ENCODE measurements around the gene LBR.
A peak's percentile ranks its signal among the peaks of the same experiment; 100 is the strongest.

LBR gene

DNA sequence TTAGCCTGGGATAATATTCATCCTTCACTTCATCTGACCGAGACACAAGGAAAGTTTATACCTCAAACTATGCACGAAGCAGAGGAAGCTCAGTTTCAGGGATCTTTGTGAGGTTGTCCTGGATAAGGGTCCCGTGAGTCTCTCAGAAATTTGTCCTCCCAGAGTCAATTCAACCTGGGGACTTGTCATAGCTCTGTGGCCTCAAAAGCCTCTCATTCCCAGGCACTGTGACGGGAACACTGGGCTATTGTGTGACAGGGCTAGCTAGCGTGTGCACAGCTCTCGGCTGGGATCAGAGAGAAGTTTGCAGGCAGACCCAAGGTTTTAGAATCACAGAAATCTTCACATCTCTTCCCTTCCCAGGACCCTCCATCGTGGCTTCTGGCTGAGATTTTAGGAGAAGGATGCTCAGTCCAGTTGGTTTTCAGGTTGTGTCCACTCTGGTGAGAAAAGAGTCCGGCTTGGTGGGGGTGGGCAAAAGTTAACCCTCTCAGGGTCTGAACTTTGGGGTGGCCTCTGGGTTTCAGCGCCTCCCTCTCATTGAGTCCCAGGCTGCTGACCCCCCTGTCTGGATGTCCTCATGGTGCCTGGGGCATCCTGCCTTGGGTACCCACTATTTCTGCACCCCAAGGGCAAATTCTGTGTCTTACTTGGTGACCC lies 20.4 kb upstream of the LBR start:
- no peak overlapping the region for H3K18ac ChIP-seq (ENCODE audit: low read length)

DNA sequence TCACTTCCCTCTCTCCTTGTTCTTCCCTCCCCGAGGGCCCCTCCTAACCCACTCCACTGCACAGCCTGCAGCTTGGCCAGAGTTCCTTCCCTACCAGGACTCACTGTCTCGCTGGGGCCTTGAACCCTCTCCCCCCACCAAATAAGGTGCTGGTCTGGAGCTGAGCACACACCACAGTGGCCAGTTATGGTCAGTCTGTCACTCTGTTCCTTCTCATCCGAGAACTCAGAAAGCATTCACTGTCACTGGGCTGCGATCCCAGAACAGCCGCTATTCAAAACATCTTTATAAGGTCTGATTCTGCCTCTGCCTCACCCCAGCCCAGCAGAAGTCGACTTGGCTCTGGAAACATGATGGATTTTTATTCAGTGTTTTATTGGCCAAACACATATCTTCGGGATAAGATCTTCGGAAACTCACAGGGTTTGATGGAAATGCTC lies 19.8 kb upstream of the LBR start:
- Histone ChIP-seq H3K27ac (ENCODE audit: low read depth, low read length) (no peak overlapping the region), H2AK5ac (ENCODE audit: low read length) (no peak overlapping the region)
- WGBS (ENCODE audit: extremely low coverage, insufficient coverage, low lambda C conversion rate) = no CpG with 5 or more reads among the region's 8 CpGs

More for the DNA sequence above, 20.4 kb upstream of the LBR start:
- Histone ChIP-seq H2BK120ac (ENCODE audit: low read depth, low read length) (no peak overlapping the region), H3K9ac (ENCODE audit: low read length) (no peak overlapping the region), H3K56ac (ENCODE audit: low read length) (no peak overlapping the region), H2AK5ac (ENCODE audit: low read length) (no peak overlapping the region), H4K5ac (ENCODE audit: low read length) (no peak overlapping the region), H3K27me3 (ENCODE audit: insufficient read depth, low read length, poor library complexity) (no peaks in the 10 kb centered on the region), H3K4me3 (ENCODE audit: low read length) (no peak overlapping the region), H3K79me1 (ENCODE audit: low read length) (no peaks in the 10 kb centered on the region), H3K36me3 (ENCODE audit: control insufficient read depth, insufficient read depth, low read length) (no peaks in the 10 kb centered on the region), H3K4ac (ENCODE audit: low read depth, low read length) (no peak overlapping the region), H3K27ac (ENCODE audit: low read depth, low read length) (no peak overlapping the region), H3K23ac (ENCODE audit: low read length) (no peak overlapping the region), H3K4me1 (ENCODE audit: control insufficient read depth, low read depth, low read length) (peaks cover 12% of the 10 kb centered on the region), H2BK5ac (ENCODE audit: low read length) (no peak overlapping the region), H3K4me2 (ENCODE audit: low read length) (no peak overlapping the region), H2BK15ac (replicated peaks; ENCODE audit: low read depth) (no peak overlapping the region), H3K79me2 (ENCODE audit: control insufficient read depth, insufficient read depth, low read length) (no peaks in the 10 kb centered on the region), H4K8ac (ENCODE audit: low read depth, low read length) (no peak overlapping the region)
- whole genome bisulfite sequencing (ENCODE audit: extremely low coverage, insufficient coverage, low lambda C conversion rate) = no CpG with 5 or more reads among the region's 9 CpGs
- DNase-seq = no peak

DNA sequence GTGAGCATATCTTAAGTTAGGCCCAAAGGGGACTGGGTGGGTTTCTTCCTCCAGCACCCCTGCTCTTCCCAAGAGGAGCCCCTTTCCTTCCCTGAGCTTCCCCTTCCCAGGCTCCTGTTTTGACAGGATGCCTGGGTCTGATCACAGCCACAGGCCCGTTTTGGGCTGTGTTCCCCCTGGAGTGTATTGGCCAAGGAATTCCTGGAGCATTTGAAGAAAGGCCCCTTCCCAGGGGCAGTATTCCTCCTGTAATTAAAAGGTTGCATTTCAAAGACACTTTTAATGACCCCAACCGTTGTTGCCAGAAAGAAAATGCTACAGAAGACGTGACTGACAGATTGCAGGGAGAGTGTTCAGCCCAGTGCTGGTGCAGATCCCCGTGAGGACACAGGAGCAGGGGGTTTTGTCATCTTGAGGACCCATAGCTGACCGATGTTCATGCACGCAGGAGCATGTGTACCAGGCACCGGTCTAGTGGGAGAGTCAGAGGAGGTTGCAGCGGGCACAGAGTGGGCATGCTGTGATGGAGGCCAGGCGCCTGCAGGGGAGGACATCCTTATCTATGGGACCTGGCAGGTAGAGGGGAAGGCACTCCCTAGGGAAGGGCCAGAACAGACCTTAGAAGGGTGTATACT lies 19.3 kb upstream of the LBR start:
- Histone ChIP-seq H3K56ac (ENCODE audit: low read length) (no peak overlapping the region), H4K8ac (ENCODE audit: low read depth, low read length) (no peak overlapping the region), H3K36me3 (ENCODE audit: control insufficient read depth, insufficient read depth, low read length) (no peaks in the 10 kb centered on the region), H3K18ac (ENCODE audit: low read length) (no peak overlapping the region), H3K27ac (ENCODE audit: low read depth, low read length) (no peak overlapping the region), H3K27me3 (ENCODE audit: insufficient read depth, low read length, poor library complexity) (no peaks in the 10 kb centered on the region), H3K4ac (ENCODE audit: low read depth, low read length) (no peak overlapping the region), H2AK5ac (ENCODE audit: low read length) (no peak overlapping the region), H3K4me2 (ENCODE audit: low read length) (no peak overlapping the region), H3K4me3 (ENCODE audit: low read length) (no peak overlapping the region), H4K5ac (ENCODE audit: low read length) (no peak overlapping the region), H3K79me2 (ENCODE audit: control insufficient read depth, insufficient read depth, low read length) (no peaks in the 10 kb centered on the region), H3K79me1 (ENCODE audit: low read length) (no peaks in the 10 kb centered on the region), H3K9ac (ENCODE audit: low read length) (peak overlapping the region; percentile 21), H2BK15ac (replicated peaks; ENCODE audit: low read depth) (no peak overlapping the region), H2BK5ac (ENCODE audit: low read length) (no peak overlapping the region), H2BK120ac (ENCODE audit: low read depth, low read length) (no peak overlapping the region), H3K23ac (ENCODE audit: low read length) (no peak overlapping the region), H3K4me1 (ENCODE audit: control insufficient read depth, low read depth, low read length) (peaks cover 12% of the 10 kb centered on the region)
- no CpG with 5 or more reads among the region's 9 CpGs for WGBS (ENCODE audit: extremely low coverage, insufficient coverage, low lambda C conversion rate)
- no peak for DNase-seq

More for the DNA sequence above, 19.8 kb upstream of the LBR start:
- no peak overlapping the region for H3K9ac ChIP-seq (ENCODE audit: low read length)
- H2BK120ac ChIP-seq (ENCODE audit: low read depth, low read length) = no peak overlapping the region
- H3K4ac ChIP-seq (ENCODE audit: low read depth, low read length) = no peak overlapping the region
- no peak overlapping the region for H3K4me3 ChIP-seq (ENCODE audit: low read length)
- no peak overlapping the region for H4K5ac ChIP-seq (ENCODE audit: low read length)
- DNase-seq = no peak
- H3K4me1 ChIP-seq (ENCODE audit: control insufficient read depth, low read depth, low read length) = peaks cover 12% of the 10 kb centered on the region
- no peaks in the 10 kb centered on the region for H3K79me2 ChIP-seq (ENCODE audit: control insufficient read depth, insufficient read depth, low read length)
- H3K36me3 ChIP-seq (ENCODE audit: control insufficient read depth, insufficient read depth, low read length) = no peaks in the 10 kb centered on the region
- H4K8ac ChIP-seq (ENCODE audit: low read depth, low read length) = no peak overlapping the region
- H3K23ac ChIP-seq (ENCODE audit: low read length) = no peak overlapping the region
- no peak overlapping the region for H3K18ac ChIP-seq (ENCODE audit: low read length)
- H3K79me1 ChIP-seq (ENCODE audit: low read length) = no peaks in the 10 kb centered on the region
- H2BK15ac ChIP-seq (replicated peaks; ENCODE audit: low read depth) = no peak overlapping the region
- no peaks in the 10 kb centered on the region for H3K27me3 ChIP-seq (ENCODE audit: insufficient read depth, low read length, poor library complexity)
- peak overlapping the region; percentile 30 for H3K56ac ChIP-seq (ENCODE audit: low read length)
- no peak overlapping the region for H2BK5ac ChIP-seq (ENCODE audit: low read length)
- H3K4me2 ChIP-seq (ENCODE audit: low read length) = no peak overlapping the region

DNA sequence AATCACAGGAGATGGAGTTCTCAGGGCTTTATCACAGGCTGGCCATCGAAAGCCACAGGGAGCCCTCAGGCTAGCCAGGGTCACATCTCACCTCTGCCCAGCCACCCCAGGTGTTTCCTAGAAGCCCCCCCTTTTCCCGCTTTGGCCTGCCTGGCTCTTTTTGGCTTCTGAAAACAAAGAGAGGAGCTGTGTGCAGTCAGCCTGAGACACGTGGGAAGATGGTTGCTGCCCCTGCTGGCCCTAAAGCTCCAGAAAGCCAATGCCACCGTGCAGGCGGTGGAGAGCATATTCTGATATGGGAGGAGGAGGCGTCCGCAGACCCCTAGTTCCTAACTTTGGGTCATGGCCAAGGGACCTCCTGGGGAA lies 18.7 kb upstream of the LBR start:
- Histone ChIP-seq H3K23ac (ENCODE audit: low read length) (no peak overlapping the region), H3K36me3 (ENCODE audit: control insufficient read depth, insufficient read depth, low read length) (no peaks in the 10 kb centered on the region), H3K79me2 (ENCODE audit: control insufficient read depth, insufficient read depth, low read length) (no peaks in the 10 kb centered on the region), H3K4ac (ENCODE audit: low read depth, low read length) (no peak overlapping the region), H3K27me3 (ENCODE audit: insufficient read depth, low read length, poor library complexity) (no peaks in the 10 kb centered on the region), H3K4me1 (ENCODE audit: control insufficient read depth, low read depth, low read length) (peaks cover 12% of the 10 kb centered on the region), H3K9ac (ENCODE audit: low read length) (peak overlapping the region; percentile 21), H2BK120ac (ENCODE audit: low read depth, low read length) (no peak overlapping the region), H3K4me2 (ENCODE audit: low read length) (no peak overlapping the region), H3K27ac (ENCODE audit: low read depth, low read length) (no peak overlapping the region), H4K5ac (ENCODE audit: low read length) (no peak overlapping the region), H3K18ac (ENCODE audit: low read length) (no peak overlapping the region), H2BK15ac (replicated peaks; ENCODE audit: low read depth) (no peak overlapping the region), H2AK5ac (ENCODE audit: low read length) (no peak overlapping the region), H4K8ac (ENCODE audit: low read depth, low read length) (no peak overlapping the region), H3K56ac (ENCODE audit: low read length) (no peak overlapping the region), H2BK5ac (ENCODE audit: low read length) (no peak overlapping the region), H3K79me1 (ENCODE audit: low read length) (no peaks in the 10 kb centered on the region), H3K4me3 (ENCODE audit: low read length) (no peak overlapping the region)
- DNase-seq = no peak
- no CpG with 5 or more reads among the region's 7 CpGs for WGBS (ENCODE audit: extremely low coverage, insufficient coverage, low lambda C conversion rate)

DNA sequence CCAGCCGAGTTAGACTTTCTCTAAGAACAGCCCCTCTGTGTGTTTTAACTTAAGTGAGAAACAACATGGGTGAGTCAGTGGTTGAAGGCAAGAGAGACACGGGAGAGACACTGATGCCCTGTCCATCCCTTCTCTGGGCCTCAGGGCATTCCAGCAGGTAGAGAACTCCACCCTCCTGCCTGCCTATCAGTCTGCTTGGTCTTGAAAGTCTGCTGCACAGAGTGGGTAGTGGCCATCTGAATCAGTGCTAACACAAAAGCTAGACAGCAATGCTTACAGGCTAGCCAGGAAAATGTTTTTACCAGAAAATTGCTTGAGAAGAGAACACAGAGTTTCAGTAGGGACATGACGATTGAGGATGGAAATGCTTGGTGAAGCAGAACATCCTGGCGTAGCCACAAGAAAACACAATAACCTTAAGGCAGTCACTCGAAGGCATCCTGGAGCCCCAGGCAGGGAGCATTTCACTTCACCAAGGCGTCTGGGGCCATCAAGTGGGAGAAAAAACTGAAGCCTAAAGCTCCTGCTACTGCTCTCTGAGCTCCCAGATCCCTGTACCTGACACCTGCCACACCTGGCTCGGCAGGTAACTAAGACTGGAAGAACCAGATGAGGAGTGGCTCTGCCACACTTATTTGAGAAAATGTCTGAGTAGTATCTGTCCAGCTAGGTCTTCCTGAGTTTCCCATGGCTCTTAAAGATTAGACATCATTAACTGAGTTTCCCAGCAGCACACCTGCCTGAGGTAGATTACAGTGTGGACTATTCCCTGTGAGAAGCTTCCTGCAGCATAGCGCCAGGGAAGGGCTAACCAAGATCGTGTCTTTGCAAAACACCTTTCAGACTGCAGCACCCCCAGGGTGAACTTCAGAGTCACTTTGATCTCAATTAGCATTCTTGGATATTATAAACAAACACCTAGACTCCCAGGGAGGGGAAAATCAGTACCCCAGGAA lies 18.1 kb upstream of the LBR start:
- no peak for DNase-seq
- H3K79me2 ChIP-seq (ENCODE audit: control insufficient read depth, insufficient read depth, low read length) = no peaks in the 10 kb centered on the region
- H2BK5ac ChIP-seq (ENCODE audit: low read length) = no peak overlapping the region
- no peak overlapping the region for H3K9ac ChIP-seq (ENCODE audit: low read length)
- H3K27ac ChIP-seq (ENCODE audit: low read depth, low read length) = no peak overlapping the region
- H3K4ac ChIP-seq (ENCODE audit: low read depth, low read length) = no peak overlapping the region
- peak overlapping the region; percentile 1 for H3K56ac ChIP-seq (ENCODE audit: low read length)
- no peak overlapping the region for H4K5ac ChIP-seq (ENCODE audit: low read length)
- no peak overlapping the region for H3K23ac ChIP-seq (ENCODE audit: low read length)
- no peak overlapping the region for H2BK120ac ChIP-seq (ENCODE audit: low read depth, low read length)
- H3K18ac ChIP-seq (ENCODE audit: low read length) = no peak overlapping the region
- peaks cover 12% of the 10 kb centered on the region for H3K4me1 ChIP-seq (ENCODE audit: control insufficient read depth, low read depth, low read length)
- no peak overlapping the region for H3K4me2 ChIP-seq (ENCODE audit: low read length)
- H4K8ac ChIP-seq (ENCODE audit: low read depth, low read length) = no peak overlapping the region
- H2AK5ac ChIP-seq (ENCODE audit: low read length) = peak overlapping the region; percentile 45
- H3K79me1 ChIP-seq (ENCODE audit: low read length) = no peaks in the 10 kb centered on the region
- WGBS (ENCODE audit: extremely low coverage, insufficient coverage, low lambda C conversion rate) = no CpG with 5 or more reads among the region's 9 CpGs
- H2BK15ac ChIP-seq (replicated peaks; ENCODE audit: low read depth) = no peak overlapping the region
- no peaks in the 10 kb centered on the region for H3K27me3 ChIP-seq (ENCODE audit: insufficient read depth, low read length, poor library complexity)
- no peak overlapping the region for H3K4me3 ChIP-seq (ENCODE audit: low read length)
- H3K36me3 ChIP-seq (ENCODE audit: control insufficient read depth, insufficient read depth, low read length) = no peaks in the 10 kb centered on the region
